GM12878 (cell line): ENCODE data around the gene LMF2. TPM values are rescaled to one million over a fixed set of nuclear protein-coding genes. Genes with fewer than 3 reads are reported as not detected.

Experiments used
- ATAC-seq: fragments of 200-7000 bp; cut with Tn5 transposase; 3 replicates; pipeline ENCODE4 v1.9.1; 2020; ENCODE audit warnings: mild to moderate bottlenecking, moderate library complexity
- BruUV-seq: library from RNA; stranded (reverse); fragments of 400-500 nt; replicated peaks from 2 replicates; lab custom pipeline; 2021; lab: Mats Ljungman, UMichigan
- CTCF ChIA-PET: fragments of 300-600 bp; sonication (Branson Sonifier 250); formaldehyde crosslinking; extraction: SDS; loops from one replicate; lab custom pipeline; 2021; ENCODE audit warnings: inconsistent platforms; lab: Yijun Ruan, JAX
- POLR2A ChIA-PET: fragments of 350-600 bp; formaldehyde crosslinking; extraction: SDS; loops from one replicate; lab custom pipeline; 2021; ENCODE audit warnings: inconsistent platforms; lab: Charles Lee
- RAD21 ChIA-PET: fragments of 300-600 bp; sonication (Branson Sonifier 250); formaldehyde crosslinking; loops from one replicate; lab custom pipeline; 2023; ENCODE audit warnings: antibody characterized with exemption; ENCODE audit not compliant: unreplicated experiment; lab: Charles Lee
- SMC1A ChIA-PET: fragments of 300-600 bp; sonication (Branson Sonifier 250); formaldehyde crosslinking; loops from one replicate; lab custom pipeline; 2023; ENCODE audit not compliant: unreplicated experiment, uncharacterized antibody; lab: Charles Lee
- DNase-seq: peaks from one replicate; pipeline ENCODE4 v3.0.0-alpha.2; 2011; ENCODE audit warnings: low read depth, low spot score
- FAIRE-seq: peaks from 3 replicates; lab custom pipeline; 2011; peaks lifted over from hg19 to GRCh38; lab: Jason Lieb, UNC
- H2AFZ ChIP-seq: 2 replicates; pipeline ENCODE4 v1.6.0; 2011; ENCODE audit warnings: low read depth, low read length, control low read depth; ENCODE audit not compliant: control insufficient read depth
- H3K27ac ChIP-seq: 2 replicates; pipeline ENCODE4 v1.5.1; 2011; ENCODE audit warnings: control low read depth; ENCODE audit not compliant: control insufficient read depth, insufficient read depth
- H3K27me3 ChIP-seq, 2 experiments: replicated peaks in 1 of 2; 2 replicates each; pipeline versions ENCODE4 v1.6.0 to v1.6.1; 2011; ENCODE audit warnings: low read length in 1 of 2; ENCODE audit not compliant: control insufficient read depth in 2 of 2, insufficient read depth in 2 of 2
- H3K36me3 ChIP-seq, 2 experiments: 2 replicates each; pipeline ENCODE4 v1.5.1; 2011; ENCODE audit warnings: low read length in 1 of 2; ENCODE audit not compliant: control insufficient read depth in 2 of 2, insufficient read depth in 2 of 2
- H3K4me1 ChIP-seq: 2 replicates; pipeline ENCODE4 v1.6.1; 2011; ENCODE audit warnings: mild to moderate bottlenecking, low read length, moderate library complexity, mixed read lengths; ENCODE audit not compliant: control insufficient read depth, insufficient read depth
- H3K4me2 ChIP-seq: 2 replicates; pipeline ENCODE4 v1.6.0; 2011; ENCODE audit warnings: control low read depth; ENCODE audit not compliant: control insufficient read depth, insufficient read depth
- H3K4me3 ChIP-seq: fragments of 200-600 bp; sonication (generic); 2 replicates; pipeline ENCODE4 v1.5.1; 2016
- H3K79me2 ChIP-seq: 2 replicates; pipeline ENCODE4 v1.6.0; 2011; ENCODE audit warnings: low read length; ENCODE audit not compliant: control insufficient read depth, insufficient read depth
- H3K9ac ChIP-seq: 2 replicates; pipeline ENCODE4 v1.8.0; 2011; ENCODE audit warnings: low read length, control low read depth, mixed read lengths; ENCODE audit not compliant: control insufficient read depth, insufficient read depth
- H3K9me3 ChIP-seq: replicated peaks from 3 replicates; pipeline ENCODE4 v1.5.1; 2011; ENCODE audit warnings: mild to moderate bottlenecking, low read length; ENCODE audit not compliant: control insufficient read depth, insufficient read depth
- H4K20me1 ChIP-seq: 2 replicates; pipeline ENCODE4 v1.6.0; 2011; ENCODE audit not compliant: control insufficient read depth, insufficient read depth
- IKZF2 ChIP-seq, 2 experiments: fragments of 450-650 bp; IDR thresholded peaks; 2 replicates each; pipeline ENCODE4 v1.6.1; 2017; ENCODE audit warnings: mild to moderate bottlenecking in 2 of 2, moderate library complexity in 2 of 2
- NFXL1 ChIP-seq: fragments of 450-650 bp; IDR thresholded peaks from 2 replicates; pipeline ENCODE4 v1.6.1; 2017; ENCODE audit warnings: antibody characterized with exemption, mild to moderate bottlenecking, borderline replicate concordance
- ZBTB40 ChIP-seq: fragments of 450-650 bp; IDR thresholded peaks from 2 replicates; pipeline ENCODE4 v1.6.1; 2016; ENCODE audit warnings: mild to moderate bottlenecking, moderate library complexity, borderline replicate concordance
- ZNF622 ChIP-seq: fragments of 450-650 bp; IDR thresholded peaks from 2 replicates; pipeline ENCODE4 v1.6.1; 2017; ENCODE audit warnings: mild to moderate bottlenecking, inconsistent platforms
- WGBS: methylation state at CpG from one replicate; pipeline ENCODE4 v1.1.6; 2016; ENCODE audit warnings: low lambda C conversion rate; ENCODE audit not compliant: insufficient replicate concordance, insufficient coverage; ENCODE audit errors: missing lambda C conversion rate; 5-methylcytosine and 5-hydroxymethylcytosine counted together
- in situ Hi-C: fragments of 300-500 bp; cut with MboI; formaldehyde crosslinking; loops from 9 replicates; pipeline ENCODE4 v1.14.3; 2018; ENCODE audit warnings: mixed read lengths
- intact Hi-C: fragments of 100-400 bp; cut with micrococcal nuclease; formaldehyde crosslinking; loops from one replicate; pipeline ENCODE4 v1.14.2; 2022; ENCODE audit not compliant: unreplicated experiment
- polyA plus RNA-seq, 11 experiments: library from polyadenylated mRNA; depleted of rRNA in 4 of 11; unstranded in 6 of 11; stranded (reverse) in 5 of 11; fragments of >200 nt; fragmentation: Nextera tagmentation in 4 of 11; fragmentation: Illumina TruSeq in 1 of 11; extraction: Ambion mirVana in 4 of 11; extraction: Trizol in 1 of 11; gene quantifications; 1 replicate in 1 of 11; 2 replicates in 10 of 11; pipeline versions ENCODE4 v1.2.1 to v1.2.3, GENCODE V29; 2011 to 2016; ENCODE audit warnings: inconsistent platforms in 2 of 11, missing spikeins in 2 of 11, low read depth in 1 of 11
- total RNA-seq, 4 experiments: library from RNA; depleted of rRNA in 3 of 4; stranded (reverse); fragments of >200 nt in 3 of 4; fragmentation: Illumina TruSeq in 1 of 4; extraction: Trizol in 1 of 4; gene quantifications; 2 replicates each; pipeline versions ENCODE4 v1.2.1 to v1.2.3, GENCODE V29; 2013 to 2021
- TF ChIP-seq, protein P1 (sequence below): fragments of 450-650 bp; IDR thresholded peaks from 2 replicates; pipeline ENCODE4 v1.6.1; 2016; ENCODE audit warnings: mild to moderate bottlenecking

The LMF2 gene
- total and polyA plus RNA-seq, 10 of the 15 experiments (the other 5 are each of a cell fraction or from before 2014, with no cell fraction given) = 0.08 to 57.5 (median 21.2) TPM

DNA sequence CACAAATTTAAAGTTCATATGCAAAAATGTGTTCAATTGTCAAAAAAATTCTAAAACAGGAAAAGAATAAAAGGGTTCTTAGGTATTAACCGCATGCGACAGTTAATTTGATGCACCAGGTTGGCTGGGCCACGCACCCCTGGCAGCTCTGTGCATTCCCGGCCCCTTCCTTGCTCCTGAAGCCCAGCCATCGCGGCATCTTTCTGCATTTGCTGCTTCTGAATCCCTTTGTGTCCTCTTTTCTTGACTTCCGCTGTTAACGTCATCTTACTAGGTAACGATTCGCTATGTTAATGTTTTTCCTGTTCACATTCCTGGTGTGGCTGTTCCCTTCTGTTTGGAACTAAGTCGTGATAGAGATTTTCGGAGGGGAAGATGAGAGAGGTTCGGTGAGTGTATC, 30.3 kb upstream of the LMF2 start:
- SMC1A ChIA-PET = interaction anchor here (2.1 kb wide), 1 partner anchor 26 kb away, joined by 14 read pairs; the partner anchor contains the start of gene SYCE3
- 95% methylated on average over 13 of the region's 13 CpGs for WGBS
- Histone ChIP-seq H2AFZ (no peak overlapping the region), H3K4me2 (0 out of 2 replicates have a peak overlapping the region, but pooled peaks have one; percentile 23), H3K4me1 (peaks cover 68% of the 10 kb centered on the region), H3K27me3 (no peaks in the 10 kb centered on the region), H4K20me1 (no peaks in the 10 kb centered on the region), H3K36me3 (no peaks in the 10 kb centered on the region), H3K27ac (peak overlapping the region; percentile 100), H3K9ac (peak overlapping the region; percentile 64; the same call in 1 of the 2 replicates), H3K9me3 (no peaks in the 10 kb centered on the region), H3K79me2 (peaks cover 12% of the 10 kb centered on the region)
- ATAC-seq = no peak
- no TSS peak for BruUV-seq
- DNase-seq = no peak
- FAIRE-seq = no peak
- RAD21 ChIA-PET = interaction anchor here (2.3 to 6.1 kb wide), 2 partner anchors 11 to 84 kb away, joined by 5 to 106 read pairs; partner anchors contain the start of genes SCO2 and TYMP
- in situ Hi-C loops = loop anchor here (10.0 kb wide), 1 partner anchor 573 kb away; the partner anchor contains the start of gene PIM3
- POLR2A ChIA-PET = interaction anchor here (3.0 to 10.0 kb wide), 2 partner anchors 10 to 11 kb away, joined by 15 to 232 read pairs; partner anchors contain the start of genes SCO2 and TYMP
- CTCF ChIA-PET = interaction anchor here (2.0 to 2.5 kb wide), 2 partner anchors 12 to 83 kb away, joined by 7 to 12 read pairs; partner anchors contain the start of gene SCO2
- TF ChIP-seq, protein P1, sequence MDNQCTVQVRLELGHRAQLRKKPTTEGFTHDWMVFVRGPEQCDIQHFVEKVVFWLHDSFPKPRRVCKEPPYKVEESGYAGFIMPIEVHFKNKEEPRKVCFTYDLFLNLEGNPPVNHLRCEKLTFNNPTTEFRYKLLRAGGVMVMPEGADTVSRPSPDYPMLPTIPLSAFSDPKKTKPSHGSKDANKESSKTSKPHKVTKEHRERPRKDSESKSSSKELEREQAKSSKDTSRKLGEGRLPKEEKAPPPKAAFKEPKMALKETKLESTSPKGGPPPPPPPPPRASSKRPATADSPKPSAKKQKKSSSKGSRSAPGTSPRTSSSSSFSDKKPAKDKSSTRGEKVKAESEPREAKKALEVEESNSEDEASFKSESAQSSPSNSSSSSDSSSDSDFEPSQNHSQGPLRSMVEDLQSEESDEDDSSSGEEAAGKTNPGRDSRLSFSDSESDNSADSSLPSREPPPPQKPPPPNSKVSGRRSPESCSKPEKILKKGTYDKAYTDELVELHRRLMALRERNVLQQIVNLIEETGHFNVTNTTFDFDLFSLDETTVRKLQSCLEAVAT = peak; percentile 95
- TF ChIP-seq ZBTB40 (0 out of 2 replicates have a peak, but pooled peaks have one; percentile 33), IKZF2 (IDR thresholded peaks at IDR 0.05) (peak in 1 of 2 experiments; percentile 12; a peak in 1 of 4 replicates), ZNF622 (no peak), NFXL1 (no peak)
- TF ChIP-seq, all 136 proteins: peak for 3
- peak overlapping the region; percentile 28; the same call in 1 of the 2 replicates for H3K4me3 ChIP-seq
- intact Hi-C loops = no loop called here
